ENCODE data around the gene NEDD4L.

NEDD4L gene

DNA sequence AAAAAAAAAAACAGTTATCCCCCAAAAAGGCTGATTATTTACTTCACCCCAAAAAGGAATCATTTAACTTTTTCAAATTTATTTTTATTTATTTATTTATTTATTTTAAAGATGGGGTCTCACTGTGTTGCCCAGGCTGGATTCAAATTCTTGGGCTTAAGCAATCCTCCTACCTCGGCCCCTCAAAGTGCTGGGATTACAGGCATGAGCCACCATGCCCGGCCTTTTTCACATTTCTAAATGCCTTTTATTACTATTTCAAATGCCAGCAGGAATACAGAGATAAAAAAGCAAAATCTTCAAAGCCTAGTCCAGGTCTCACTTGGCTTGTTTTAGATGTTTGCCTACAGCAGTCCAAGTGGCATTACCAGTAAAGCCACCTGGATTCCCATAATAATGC lies 345.7 kb downstream of the NEDD4L start:
- no peak for DNase-seq

DNA sequence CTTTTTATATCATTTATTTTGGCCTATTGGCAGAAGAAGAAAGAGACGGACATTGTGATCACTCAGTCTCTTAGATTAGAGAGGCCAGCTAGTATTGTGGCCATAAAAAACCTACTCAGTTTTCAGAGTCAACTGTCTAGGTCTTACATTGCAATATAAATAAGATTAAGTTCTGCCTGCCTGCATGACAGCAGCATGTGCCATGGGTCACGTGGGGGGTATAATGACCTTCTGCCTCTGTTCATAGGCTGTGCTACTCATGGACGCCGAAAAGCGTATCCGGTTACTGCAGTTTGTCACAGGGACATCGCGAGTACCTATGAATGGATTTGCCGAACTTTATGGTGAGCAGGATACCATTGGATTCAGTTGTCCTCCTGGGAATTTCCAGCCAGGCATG lies 346.4 kb downstream of the NEDD4L start:
- no peak for DNase-seq

DNA sequence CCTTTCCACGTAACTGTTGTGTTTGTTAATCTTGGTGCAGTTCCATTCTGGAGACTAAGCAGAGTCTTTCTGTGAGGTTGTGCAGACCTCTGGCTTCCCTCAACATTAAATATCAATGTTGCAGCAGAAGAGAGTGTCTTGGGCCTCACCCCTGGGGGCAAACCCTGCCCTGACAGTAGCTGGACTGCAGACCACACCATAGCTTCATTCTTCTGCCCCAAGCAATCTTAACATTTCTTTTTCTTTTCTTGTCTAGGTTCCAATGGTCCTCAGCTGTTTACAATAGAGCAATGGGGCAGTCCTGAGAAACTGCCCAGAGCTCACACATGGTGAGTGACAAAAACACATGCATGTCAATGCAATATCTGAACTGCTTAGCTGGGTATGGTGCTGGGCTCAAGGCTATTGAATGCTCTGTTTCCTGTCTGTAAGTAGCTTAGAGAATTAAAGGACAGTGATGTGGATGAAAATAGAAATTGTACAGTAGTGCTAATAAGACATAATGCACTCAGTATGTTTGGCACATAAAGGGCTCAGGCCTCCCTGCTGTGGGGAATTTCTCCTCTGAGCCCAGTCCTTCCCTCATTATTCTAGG lies 347.3 kb downstream of the NEDD4L start:
- DNase-seq = no peak

DNA sequence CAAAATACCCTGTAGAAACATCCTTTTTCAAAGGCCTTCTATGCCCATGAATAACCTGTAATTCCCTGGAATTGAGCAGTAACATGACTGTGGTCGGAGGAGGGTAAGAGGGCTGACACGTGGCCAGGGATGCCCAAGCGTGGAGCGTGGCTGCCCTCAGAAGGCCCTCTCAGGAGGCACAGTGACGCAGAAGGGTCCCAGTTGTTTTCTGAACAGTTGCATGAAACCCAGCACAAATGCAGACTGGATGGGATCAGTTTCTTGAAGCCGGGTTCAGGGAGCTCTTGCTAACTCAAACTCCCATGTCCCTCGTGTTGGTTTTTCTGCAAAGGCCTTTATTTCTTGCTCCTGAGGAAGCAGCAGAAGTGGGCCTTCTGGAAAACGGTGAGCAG lies 347.9 kb downstream of the NEDD4L start:
- DNase-seq = no peak

DNA sequence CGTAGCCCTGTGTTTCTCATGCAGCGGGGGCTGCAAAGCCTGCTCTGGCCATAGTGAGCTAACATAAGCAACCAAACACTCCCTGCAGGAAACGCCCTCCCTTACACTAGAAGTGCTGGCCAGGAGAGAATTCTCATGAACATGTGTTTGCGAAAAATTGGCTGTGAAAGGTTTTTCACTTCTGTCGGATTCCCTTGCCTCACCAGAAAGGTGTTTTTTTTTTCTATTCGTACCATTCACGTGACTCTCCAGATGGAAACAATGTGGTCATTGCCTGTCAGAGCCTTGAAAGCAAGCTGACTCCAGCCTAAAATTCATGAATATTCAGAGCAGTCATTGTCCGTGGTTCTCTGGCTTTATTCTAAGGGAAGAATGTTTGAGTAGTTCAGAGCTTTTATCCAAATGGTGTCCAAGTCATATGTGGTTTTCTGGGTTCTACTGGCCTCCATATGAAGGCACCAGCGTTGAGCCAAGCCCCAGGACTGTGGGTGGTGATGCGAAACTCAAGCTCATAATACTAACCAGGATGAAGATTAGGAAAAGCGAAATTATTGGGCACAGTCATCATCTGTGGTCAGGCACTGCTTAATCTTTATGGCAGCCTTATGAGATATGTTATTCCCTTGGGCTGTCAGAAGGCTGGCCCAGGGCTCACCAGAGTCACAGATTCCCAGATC lies 348.4 kb downstream of the NEDD4L start:
- DNase-seq = no peak

DNA sequence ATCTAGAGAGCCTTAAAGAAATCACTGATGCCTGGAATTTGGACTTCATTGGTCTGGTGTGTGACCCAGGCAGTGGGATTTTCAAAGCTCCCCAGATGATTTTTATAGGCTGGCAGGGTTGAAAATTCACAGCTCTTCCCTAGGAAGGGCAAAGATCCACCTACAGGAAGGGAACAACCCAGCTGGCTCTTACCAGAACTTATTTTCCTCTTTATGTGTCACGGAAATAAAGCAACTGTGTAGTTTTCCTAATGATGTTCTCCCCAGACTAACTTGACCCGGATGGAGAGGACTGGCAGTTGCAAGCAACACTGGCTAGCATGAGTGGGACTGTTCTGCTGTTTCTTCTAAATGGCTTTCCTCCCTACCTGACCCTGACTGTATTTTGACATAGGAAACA lies 349.3 kb downstream of the NEDD4L start:
- DNase-seq = no peak

DNA sequence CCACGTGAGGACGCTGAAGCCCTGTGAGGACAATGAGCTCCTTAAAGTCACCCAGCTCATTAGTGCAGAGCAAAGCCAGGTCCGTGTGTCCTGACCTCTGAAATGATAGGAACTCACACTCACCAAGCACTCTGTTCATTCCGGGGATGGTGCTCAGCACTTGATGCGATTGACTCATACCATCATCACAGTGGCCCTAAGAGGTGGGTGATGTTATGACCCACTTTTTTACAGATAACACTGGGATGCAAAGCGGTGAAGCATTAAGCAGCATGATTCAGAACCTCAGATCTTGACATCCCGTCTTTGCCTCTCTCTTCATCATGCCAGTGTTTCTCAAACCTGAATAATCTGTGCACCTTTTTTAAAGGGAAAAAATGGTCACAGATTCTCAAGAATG lies 350.0 kb downstream of the NEDD4L start:
- no peak for DNase-seq

DNA sequence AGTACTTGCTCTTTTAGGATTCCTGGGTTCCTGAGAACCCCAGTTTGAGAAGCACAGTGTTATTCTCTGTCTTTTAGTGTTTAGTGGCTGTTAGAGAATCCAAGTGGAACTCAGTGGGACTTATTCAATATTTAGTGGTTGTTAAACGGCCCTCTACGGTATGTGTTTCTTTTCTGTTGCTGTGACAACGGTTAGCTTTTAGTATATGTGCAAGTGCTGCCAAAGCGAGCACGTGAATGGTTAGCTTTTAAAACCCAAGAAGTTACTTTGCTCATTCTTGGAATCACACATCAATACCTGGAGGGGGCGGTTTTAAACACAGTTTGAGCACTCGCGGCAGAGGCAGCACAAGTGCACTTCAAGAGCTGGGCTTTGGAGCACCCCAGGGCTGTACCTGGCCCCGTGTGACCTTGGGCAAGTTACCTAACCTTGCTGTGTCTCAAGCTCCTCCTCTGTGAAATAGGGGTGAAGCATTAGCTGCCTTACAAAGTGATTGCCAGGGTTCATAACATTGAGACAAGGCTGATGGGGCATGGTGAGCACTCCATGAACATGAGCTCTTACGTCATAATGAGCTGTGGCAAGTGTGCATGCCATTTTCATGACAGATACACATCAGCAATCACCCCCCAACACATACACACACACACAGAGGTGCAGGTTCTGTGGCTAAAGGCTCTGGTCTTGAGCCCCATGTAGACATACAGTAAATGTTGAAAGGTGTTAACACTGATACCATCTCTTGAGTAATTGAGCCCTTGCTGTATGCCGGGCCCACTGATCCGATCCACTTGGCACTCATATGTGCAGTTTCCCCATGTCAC lies 350.8 kb downstream of the NEDD4L start:
- no peak for DNase-seq

DNA sequence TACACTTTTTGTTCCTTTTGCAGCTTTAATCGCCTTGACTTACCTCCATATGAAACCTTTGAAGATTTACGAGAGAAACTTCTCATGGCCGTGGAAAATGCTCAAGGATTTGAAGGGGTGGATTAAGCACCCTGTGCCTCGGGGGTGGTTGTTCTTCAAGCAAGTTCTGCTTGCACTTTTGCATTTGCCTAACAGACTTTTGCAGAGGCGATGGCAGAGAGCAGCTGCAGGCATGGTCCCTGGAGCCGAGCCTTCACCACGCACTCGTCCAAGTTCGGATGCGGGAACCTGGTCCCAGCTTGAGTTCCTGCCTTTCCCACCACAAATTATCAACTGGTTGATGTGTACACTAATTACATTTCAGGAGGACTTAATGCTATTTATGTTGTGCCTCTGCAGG lies 352.1 kb downstream of the NEDD4L start:
- DNase-seq = no peak

DNA sequence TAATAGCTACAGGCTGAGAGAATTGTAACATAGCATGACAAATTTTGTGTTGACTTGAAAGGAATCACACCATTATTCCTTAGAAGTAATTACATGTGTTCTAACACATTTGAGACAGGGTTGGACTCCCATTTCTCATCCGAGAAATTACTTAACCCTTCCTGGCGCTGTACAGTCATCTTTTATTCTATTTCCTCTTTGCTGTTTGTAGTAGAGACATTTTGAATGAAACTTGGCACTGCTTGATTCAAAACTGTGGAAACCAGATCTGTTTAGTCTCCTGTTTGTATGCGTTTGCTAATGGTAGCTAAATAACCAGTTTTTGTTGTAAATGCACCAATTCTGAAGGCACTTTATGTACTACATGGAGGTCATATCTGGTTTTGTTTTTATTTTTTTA lies 352.9 kb downstream of the NEDD4L start:
- DNase-seq = no peak

DNA sequence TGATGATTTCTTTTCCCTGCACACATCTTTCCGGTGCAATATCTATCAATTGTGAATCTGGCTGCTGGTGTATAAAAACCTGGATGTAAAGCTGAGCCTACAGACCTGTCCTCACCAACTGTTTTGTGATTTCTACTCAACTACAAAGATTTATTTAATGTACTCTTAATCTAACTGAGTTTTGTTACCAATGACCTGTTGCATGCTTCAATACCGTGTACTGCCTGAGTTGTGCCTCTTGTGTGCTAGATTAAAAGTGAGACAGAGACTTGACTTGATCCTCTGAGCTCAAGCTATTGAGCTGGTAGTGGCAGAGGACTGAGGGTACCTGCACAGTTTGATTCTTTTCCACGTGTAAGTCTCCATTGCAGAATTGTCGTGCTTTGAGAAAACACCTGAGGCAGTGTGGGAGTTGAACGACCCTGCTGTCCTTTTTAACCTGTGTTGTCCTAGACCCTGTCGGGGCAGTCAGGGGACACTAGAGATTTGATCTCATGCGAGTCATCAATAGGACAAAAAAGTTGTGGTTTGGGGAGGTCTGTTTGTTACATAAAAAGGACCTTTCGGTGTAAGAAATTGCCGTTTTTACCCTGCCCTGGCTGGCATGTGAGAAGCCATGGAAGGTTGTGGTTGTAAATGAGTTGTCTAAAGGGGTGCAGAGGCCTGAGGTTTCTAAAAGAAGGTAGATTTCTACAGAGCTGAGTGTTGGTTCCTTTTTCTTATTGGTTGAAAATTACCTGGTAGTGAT lies 353.5 kb downstream of the NEDD4L start:
- DNase-seq = no peak

DNA sequence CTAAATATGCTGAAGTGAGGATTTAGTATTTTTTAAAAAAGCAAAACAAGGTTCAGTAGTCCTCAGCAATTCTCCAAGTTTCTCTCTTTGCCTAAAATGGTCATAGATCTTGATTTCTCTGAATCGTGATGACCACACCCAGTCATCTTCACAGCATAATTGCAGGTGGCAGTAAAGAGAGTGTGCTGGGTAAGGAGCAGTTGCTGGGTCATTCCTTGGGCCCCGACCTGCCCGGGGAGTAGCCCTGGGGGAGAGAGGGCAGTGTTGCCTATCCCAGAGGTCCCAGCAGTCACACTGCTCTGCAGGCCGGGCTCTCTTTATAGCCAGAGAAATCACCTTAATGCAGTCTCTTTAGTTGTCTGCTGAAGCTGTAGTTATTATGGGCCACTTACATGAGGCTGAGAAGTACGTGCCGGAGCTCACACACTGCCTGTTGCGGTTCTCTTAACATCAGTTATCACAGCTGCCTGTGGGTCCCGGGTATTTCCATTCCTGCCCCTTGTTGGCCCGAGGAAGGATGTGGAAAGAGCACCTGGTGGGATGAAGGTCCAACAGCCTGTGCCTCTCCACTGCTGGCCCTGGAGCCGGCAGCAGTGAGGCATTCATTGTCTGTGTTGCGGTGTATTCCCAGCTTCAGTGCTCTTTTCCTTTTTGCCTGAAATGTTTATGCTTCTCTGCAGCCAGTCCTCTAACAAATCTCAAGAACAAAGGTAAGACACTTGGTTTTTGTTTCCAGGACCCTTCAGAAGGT lies 354.8 kb downstream of the NEDD4L start:
- no peak for DNase-seq

DNA sequence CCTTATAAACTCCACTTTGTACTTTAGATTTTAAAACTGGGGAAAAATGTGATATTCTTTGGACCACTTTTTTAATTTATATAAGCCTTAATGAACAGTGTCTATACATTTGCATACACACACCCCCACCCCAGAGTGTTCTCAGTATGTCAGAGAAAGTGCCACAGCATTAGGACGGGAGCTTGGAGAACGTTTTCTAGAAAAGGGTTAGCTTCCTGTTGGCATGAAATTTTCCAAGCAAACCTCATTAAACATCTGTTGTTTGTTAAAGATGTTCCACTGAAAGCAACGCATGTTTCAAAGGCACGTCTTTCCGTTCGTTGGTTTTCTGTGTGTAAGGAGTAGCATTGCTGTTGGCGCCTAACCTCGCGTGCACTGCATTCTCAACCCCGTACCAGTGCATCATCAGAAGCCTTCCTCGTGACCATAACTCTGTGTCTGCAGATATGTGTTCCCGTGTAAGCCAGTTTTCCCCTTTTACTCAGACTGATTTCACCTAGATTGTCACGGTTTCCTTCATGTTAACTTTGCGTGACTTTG lies 356.4 kb downstream of the NEDD4L start:
- DNase-seq = no peak

DNA sequence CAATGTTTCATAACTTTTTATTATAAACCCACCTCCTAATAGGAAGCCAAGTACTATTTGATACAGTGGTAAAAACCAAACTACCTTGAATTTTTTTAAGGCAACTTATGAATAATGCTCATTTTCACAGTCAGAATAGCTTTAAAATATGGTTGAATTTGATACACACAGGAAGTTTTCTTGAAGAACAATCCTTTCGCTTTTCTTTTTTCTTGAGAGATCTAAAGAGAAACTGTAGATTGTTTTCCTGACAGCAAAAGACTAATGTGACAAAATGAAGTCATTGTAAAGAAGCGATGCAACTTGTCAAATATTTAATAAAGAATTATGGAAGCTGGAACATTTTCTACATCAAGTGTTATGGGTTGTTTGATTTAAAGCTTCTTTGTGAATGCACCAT lies 357.2 kb downstream of the NEDD4L start:
- no peak for DNase-seq

DNA sequence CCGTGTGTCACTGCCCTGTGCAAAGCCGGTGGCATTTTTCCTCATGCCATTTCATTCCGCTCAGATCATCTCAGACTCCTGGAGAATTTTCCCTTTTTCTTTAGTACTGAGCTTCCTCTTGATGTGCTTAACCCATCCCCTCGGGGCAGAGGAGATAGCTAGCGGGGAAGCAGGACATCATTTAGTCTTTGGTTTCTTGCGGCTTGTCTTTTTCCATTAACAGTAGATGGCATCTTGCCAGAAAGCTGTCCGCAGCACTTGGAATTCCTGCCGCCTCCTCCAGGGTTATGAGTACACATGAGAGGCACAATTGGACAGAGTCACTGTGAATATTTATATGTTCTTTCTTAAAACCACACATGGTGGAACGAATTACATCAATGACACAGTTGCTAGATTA lies 358.2 kb downstream of the NEDD4L start:
- no peak for DNase-seq

DNA sequence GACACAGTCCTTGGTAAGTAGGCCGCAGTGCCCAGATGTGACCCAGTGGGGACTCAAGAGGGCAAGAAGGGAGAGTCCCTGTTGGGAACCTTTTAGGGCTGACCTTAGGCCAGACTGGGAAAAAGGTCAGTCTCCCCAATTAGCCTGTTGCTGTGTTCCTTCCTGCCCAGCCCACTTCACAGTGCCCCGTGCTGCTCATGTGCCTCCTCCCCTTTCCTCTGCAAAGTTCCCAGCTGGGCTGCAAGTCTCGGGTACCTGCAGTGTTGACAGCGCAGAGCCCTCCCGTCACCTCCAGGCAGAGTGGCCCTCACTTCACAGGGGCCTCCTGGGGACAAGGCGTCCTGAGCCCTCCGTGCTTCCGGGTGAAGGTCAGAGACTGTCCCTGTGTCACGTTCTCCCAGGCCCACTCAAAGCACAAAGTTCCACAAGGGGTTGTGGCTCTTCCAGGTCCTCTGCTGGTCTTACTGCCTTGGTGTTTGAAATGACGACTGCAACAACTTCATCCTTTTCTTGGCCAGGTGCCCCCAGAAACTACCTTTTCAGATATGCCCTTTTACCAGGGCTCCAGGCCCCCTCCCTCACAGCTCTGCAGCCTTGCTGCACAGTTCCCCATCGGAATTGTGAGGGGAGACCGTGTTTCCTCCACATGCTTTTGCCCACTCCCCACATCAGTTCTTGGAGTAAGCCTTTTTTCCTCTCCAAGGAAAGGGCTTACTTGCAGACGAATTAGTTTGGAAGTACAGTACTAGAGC lies 359.1 kb downstream of the NEDD4L start:
- no peak for DNase-seq

DNA sequence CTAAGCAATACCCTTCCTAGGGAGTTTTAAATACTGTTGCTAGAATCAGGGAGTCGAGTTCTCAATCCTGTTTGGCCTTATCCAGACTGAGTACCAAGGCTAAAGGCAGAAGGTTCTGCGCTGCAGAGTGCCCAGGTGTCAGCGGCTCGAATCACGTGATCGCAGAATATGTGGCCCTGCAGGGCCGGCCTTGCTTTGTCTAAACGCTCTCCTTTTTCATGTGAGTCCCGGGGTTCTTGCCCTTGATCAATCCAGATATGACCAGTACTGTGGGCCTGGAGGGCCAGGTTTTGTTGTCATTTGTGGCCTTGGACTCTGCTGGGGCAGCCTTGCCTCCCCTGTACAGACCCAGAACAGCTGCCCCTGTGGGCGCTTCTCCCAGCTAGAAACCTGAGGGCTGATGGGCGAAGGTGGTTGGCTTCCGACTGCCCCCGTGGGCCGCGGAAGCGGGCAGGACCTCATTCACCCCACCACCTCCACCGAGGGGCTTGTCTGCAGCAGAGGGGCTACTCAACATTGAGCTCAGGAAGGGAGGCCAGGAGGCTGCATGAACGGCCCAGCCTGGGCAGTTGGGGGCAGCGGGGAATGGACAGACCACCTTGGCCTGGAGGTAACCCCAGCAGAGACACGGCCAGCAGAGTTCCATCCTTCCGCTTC lies 359.9 kb downstream of the NEDD4L start:
- no peak for DNase-seq

DNA sequence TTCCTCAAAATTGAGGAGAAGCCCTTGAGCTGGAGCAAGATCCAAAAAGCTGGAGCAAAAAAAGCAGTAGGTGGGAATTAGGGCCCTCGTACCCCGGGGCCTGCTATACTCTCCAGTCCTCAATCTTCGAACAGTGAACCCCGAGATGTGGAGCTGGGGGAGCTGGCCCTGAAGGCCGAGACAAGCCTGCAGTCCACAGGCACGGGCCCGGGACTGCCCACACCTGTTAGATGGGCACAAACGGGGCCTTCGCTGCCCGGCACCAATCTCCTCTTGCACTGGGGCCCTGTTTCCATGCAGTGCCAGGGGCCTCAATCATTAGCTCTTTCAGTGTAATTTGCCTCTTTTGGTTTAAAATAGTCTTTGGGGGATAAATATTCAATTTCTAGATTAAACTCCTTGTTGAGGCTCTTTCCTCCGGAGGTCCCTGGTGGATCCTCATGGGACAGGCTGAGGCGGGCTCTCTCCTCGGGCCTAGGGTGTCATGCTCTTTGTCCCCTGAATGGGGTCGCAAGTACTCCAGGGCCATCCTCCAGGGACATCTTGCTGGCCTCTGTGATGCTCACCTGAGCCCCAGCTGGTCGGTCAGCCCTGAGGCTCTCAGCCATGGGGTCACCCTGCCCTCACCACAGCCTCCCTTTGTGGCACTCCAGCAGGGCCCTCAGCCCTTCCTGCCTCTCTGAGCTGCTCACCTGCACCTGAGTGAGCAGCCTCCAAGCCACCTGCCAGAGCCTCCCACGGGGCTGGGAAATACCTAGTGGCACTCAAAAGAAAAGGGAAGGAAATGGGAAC lies 361.3 kb downstream of the NEDD4L start:
- DNase-seq = no peak

DNA sequence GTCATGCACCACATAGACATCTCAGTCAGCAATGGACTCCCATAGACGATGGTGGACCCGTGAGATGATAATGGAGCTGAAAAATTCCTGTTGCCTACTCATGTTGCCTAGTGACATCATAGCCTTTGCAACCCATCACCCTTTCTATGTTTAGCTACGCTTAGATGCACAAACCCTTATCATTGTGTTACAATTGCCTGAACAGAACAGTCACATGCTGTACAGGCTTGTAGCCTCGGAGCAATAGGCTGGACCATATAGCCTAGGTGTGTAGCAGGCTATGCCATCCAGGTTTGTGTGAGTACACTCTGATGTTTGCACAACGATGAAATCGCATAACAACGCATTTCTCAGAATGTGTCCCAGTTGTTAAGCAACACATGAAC lies 363.2 kb downstream of the NEDD4L start:
- DNase-seq = no peak

DNA sequence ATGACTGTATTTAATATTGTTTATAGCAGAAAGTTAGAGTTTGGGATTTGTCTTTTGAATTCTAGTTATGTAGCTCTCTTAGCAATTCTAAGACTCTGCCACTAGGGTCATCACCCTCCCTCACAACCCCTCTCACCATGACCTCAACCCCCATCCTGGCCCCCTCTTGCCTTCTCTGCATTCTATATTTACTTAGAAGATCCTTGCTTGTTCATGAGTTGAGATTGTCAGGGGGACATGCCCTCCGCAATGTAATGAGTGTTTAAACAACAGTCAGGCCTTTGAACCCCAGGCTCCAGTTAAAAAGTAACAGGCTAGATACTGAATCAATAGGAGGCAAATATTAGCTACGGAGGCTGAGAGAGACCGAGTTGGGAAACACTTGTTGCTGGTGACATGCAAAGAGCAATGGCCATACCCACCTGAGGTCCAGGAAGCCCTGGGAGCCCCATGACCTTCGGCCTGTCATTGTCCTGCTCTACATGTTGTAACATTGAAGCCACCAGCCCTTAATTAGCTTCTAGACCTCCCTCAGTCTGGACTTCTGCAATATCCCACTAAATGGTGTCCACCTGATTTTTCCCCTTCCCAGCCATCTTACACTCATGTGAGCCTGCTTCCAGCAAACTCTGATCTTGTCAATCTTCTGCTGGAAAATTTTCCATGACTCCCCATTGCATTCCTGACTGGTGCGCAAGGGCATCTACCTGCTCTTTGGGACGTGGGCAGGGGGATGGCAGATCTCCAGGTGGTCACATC lies 363.8 kb downstream of the NEDD4L start:
- no peak for DNase-seq
